GM21619 (cell line): ENCODE results near the gene SLIT2.

Experiments
- ATAC-seq: cut with Tn5 transposase; IDR thresholded peaks from one replicate; pipeline ENCODE4 v1.9.1; 2021; ENCODE audit not compliant: unreplicated experiment

SLIT2 gene

GRCh38 chr4:20298986-20299385 is 47.3 kb downstream of the SLIT2 start:
- ATAC-seq = no peak

DNA sequence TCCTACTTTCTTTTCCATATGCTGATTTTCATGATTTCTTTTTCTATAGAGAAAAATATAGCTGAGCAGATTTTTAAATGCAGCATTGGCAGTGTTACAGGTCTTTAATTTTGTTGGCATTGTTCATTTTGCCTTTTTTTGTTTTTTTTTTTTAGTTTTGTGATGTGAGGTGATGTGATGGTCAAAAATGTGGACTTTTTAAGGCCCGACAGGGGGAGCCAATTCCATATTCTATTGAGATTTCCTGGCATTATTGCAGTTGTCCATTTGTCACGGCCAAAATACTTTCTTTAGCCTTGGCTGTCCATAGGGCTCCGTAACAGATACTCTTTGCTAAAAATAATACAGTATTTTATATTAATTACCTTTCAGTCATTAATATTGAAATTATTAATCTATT is 47.8 kb downstream of the SLIT2 start:
- no peak for ATAC-seq

- no peak for ATAC-seq
Observed at GRCh38 chr4:20301161-20301560, 49.5 kb downstream of the SLIT2 start.
